NCI-H1436 (cell line): ENCODE results near the gene ANO9.
"Not testable (repeated sequence)": the region's sequence is repeated elsewhere in the genome, so short reads cannot be mapped to it uniquely, and the experiment has no call there.

ENCODE experiments used
- DNase-seq: peaks from one replicate; lab custom pipeline; 2025; lab: John Stamatoyannopoulos, UW

ANO9 gene

GRCh38 chr11:400241-400689 lies 41.5 kb downstream of the ANO9 start:
- DNase-seq: no peak

DNA sequence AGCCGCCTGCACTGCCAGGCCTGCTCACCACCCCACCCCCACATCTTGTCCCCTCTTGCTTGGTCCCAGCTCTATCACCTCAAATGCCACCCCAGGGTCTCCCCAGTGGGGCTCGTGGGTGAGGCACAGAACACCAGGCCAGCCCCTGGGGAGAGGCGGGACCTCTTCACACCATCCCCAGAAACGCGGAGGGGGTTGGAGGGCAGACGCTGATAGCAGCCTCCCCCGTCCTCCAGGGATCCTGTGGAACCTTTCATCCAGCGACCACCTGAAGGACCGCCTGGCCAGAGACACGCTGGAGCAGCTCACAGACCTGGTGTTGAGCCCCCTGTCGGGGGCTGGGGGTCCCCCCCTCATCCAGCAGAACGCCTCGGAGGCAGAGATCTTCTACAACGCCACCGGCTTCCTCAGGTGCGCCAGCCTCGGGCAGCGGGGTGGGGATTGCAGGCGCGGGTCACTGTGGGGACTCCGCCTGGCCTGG lies 42.0 kb downstream of the ANO9 start:
- DNase-seq: no peak

DNA sequence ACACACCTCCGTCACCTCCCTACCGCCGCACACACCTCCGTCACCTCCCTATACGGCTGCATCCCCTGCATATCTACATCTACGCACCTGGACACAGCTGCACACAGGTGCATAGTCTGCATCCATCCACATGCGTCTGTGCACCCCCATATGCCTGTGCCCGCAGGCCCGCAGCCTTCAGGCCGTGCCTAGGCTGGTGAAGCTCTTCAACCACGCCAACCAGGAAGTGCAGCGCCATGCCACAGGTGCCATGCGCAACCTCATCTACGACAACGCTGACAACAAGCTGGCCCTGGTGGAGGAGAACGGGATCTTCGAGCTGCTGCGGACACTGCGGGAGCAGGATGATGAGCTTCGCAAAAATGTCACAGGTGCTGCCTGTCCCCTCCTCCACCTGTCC lies 43.0 kb downstream of the ANO9 start:
- no peak for DNase-seq

- no peak for DNase-seq
These were observed 44.8 kb downstream of the ANO9 start for GRCh38 chr11:396948-397548.

- DNase-seq: no peak
These were observed 45.3 kb downstream of the ANO9 start for GRCh38 chr11:396511-396947.

- DNase-seq: no peak
These were observed 45.9 kb downstream of the ANO9 start for GRCh38 chr11:395866-396265.

DNA sequence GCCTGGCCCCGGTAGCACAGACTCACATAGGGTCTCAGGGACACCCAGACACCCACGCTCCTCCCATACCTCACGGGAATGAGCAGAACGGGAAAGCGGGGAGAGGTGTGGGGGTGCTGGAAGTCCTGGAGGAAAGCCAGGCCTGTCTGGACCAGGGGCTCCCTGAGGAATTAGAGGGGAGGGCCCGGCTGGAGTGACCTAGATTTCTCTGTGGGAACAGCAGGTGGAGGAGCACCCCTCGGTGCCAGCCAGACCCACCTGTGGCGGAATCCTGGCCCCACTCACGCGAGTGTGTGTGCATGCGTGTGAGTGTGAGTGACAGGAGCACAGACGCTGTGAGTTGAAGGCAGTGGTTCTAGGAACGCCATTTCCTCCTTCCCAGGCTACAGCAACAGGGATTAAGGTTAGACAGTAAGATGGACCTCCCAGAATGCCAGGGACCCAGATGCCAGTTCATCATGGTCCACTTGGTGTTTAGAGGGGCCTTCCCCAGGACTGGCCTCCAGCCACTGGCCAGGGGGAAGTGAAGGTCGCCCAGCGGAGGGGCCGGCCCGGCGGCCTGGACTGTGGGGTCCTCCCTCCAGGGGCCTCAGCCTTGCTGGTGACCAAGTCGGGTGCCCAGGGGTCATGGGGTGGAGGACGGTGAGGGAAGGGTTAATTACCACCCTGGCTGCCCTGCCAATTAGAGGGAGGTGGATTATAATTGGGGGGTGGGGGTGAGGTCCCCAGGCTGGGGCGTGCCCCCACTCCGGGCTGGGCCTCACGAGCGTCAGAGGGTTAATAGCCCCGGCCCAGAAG lies 46.8 kb downstream of the ANO9 start:
- no peak for DNase-seq

DNA sequence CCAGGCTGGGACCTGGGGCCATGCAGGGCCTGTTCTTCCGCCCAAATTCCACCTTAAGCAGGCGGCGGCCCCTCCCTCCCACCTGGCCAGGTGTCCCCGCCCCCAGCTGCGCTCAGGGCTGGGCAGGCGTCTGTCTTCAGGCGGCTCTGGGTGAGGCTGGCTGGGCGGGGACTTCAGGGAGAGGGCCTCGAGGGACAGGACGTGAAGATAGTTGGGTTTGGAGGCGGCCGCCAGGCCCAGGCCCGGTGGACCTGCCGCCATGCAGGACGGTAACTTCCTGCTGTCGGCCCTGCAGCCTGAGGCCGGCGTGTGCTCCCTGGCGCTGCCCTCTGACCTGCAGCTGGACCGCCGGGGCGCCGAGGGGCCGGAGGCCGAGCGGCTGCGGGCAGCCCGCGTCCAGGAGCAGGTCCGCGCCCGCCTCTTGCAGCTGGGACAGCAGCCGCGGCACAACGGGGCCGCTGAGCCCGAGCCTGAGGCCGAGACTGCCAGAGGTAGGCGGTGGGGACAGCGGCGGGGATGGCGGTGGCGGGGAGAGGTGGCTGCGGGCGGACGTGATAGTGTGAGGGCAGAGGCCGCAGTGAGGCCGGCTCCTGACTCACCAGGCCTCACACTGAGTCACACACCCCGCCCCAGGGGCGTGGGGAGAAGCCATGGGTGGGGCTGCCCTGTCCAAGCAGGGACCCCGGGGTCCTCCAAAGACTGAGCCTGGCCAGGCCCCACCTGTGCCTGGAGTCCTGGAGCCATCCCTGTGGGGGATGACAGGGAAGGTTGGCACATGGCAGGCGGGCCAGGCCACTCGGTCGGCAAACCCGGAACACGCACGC lies 47.6 kb downstream of the ANO9 start, which contains the start of gene PKP3:
PKP3 (plus strand) TSS at position 176 of the 824 bp plus-strand sequence; CDS start at position 260, 84 bp downstream.
- DNase-seq: no peak

DNA sequence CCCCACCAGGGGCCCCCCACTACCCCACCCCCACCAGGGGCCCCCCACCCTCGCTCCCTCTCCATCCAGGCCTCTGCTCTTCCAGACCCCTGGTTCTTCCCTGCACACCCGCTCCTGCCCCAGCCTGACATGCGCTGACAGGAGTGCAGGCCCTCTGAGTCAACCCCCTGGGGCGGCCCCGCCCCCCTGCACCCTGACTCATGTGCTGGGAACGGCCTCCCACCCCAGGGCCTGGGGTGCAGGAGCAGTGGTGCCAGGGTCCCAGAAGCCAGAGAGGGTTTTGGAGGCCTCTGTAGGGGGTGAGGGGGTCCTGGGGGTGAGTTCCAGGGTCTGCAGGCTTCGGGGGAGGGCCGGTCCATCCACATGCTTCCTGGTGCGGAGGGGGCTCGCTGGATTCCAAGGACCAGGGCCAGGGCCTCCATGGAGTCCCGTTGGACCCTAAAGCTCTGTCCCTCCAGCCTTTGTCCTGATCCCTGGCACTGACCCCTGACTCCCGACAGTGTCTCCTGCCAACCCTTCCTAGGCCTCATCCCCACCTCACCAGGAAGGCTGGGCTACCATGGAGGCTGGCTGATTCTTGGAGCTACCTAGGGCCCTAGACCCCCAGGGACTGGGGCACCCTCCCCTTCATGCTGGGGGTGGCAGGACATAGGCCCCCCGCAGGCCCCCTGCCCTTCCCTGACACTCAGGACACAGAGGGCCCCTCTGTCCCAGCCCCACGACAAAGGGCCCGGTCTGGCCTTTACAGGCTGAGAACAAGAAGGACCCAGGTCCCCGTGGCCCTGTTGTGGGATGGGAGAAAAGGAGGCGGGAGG lies 48.4 kb downstream of the ANO9 start:
- no peak for DNase-seq

GRCh38 chr11:392102-392777 lies 49.6 kb downstream of the ANO9 start:
- DNase-seq: no peak

DNA sequence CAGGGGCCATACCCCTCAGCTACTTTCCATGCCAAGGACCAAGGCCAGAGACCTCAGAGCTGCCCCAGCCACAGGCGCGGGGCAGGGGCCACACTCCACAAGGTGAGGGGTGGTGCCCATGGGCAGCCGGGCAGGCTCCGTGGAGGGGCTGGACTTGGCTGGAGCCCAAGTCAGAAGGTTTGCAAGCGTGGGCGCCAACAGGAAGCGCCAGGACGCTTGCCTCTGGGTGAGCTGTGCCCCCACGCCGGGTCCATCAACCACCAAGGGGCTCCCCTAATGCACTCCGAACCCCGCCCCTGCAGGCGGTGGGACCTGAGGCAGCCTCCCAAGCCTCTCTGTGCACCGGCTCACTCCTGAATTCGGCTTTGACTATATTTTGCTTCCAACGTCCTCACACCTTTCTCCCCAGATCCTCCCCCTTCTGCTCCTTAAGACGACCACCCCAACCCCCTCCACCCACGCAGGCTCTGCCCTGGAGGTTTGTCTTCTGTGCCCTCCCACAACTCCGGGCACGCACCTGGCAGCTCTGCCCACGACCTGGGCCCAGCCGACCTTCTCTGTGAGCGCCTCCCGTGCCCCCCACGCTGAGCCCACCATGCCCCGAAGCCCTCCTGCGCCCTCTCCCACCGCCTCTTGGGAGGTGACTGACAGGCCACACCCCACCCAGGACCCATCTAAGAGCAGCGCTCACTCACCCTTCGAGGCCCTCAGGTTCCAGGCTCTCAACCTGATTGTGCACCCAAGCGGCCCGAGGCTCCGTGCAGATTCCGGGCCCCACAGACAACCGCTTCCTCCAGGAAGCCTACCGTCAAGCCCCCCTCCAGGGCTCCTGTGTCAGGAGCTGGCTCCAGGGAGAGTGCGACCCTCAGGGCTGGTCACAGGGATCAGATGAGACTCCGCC lies 50.4 kb downstream of the ANO9 start:
- no peak for DNase-seq

- peak; percentile 55 for DNase-seq
These were observed 51.6 kb downstream of the ANO9 start for GRCh38 chr11:390175-390574.

DNA sequence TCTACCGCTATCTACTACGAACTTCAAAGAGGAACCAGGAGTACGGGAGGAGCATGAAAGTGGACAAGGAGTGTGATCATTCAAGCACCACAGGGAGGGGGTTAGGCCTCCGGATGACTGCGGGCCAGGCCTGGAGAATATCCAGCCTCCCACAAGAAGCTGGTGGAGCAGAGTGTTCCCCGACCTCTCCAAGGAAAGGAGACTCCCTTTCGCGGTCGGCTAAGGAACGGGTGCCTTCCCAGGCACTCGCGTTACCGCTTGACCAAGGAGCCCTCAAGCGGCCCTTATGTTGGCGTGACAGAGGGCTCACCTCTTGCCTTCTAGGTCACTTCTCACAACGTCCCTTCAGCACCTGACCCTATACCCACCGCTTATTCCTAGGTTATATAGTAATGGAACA lies 52.4 kb downstream of the ANO9 start:
- not testable (repeated sequence) for DNase-seq

GRCh38 chr11:387193-387793 lies 54.5 kb downstream of the ANO9 start:
- no peak for DNase-seq

GRCh38 chr11:386483-386882 lies 55.3 kb downstream of the ANO9 start:
- DNase-seq: no peak

DNA sequence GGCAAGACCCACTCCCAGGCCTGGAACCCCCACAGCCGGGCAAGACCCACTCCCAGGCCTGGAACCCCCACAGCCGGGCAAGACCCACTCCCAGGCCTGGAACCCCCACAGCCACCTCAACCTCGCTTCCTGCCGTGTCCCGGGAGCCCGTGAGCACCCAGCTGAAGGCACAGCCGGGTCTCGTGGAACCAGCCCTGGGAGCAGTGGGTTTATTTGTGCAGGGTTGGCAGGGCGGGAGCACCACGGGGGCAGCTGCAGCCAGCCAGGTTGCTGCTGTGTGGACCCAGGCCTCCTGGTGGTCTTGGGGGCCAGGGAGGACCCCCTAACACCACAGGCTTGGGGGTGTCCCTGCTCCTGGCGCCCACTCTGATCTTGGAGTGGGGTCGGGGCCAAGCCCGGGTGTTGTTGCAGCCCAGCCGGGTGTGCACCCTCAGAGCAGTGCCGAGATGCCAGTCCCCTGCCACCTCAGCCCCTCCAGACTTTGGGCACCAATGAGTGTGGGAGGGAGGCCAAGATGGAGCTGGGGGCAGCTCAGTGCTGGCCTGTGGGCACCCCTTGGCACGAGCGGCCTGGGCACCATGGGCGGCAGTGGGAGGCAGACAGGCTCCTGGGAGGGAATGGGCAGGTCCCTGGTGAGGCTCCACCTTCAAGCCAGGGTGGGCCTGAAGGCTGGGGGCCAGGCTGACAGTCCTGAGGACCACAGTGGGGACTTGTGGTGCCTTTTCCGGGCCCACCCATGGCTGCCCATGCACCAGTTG lies 56.0 kb downstream of the ANO9 start:
- no peak for DNase-seq

DNA sequence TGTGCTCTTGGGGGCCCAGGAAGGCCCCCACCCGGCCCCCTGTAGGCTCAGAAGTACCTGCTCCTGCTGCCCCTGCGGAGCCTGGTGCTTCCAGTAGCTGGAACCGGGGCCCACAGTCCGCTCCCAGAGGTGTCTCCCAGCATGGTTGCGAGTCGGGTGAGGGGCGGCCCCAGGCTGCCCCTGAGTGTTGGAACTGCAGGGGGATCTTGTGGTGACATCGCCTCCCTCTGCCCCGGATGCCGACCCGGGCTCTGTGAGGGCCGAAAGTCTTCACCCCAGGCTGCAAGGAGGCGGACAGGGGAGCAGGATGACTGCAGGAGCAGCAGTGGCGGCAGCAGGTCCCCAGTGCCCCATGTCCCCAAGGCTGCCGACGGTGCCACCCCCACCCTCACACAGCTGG lies 57.3 kb downstream of the ANO9 start:
- DNase-seq: no peak

DNA sequence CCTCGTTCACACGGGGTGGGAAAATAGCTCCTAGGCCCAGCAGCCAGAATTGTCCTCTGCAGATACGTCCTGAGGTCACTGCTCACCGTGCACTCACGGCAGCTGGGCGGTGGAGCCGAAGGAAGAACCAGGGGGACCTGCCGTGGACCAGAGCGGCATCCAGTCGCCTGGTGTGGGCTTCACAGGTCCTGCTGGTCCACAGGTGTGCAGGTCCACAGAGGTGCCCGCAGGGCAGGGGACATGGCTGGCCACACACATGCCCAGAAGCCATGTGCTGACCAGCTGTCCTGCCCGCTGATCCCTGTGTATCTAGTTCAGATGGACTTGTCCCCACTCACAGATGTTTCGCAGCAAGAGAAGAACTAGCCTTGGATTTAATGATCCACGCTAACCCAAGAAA lies 58.4 kb downstream of the ANO9 start:
- no peak for DNase-seq
